Colonic mucosa (tissue), 4 donors: ENCODE measurements around the gene PSMB2. TPM values are rescaled to one million over a fixed set of nuclear protein-coding genes. Genes with fewer than 3 reads are reported as not detected.

Source experiments
- DNase-seq: peaks from one replicate; pipeline ENCODE4 v3.0.0-alpha.2; 2020
- H3K27ac ChIP-seq: fragments of 200-600 bp; one replicate; pipeline ENCODE4 v1.8.0; 2021
- H3K27me3 ChIP-seq: fragments of 200-600 bp; one replicate; pipeline ENCODE4 v1.8.0; 2021
- H3K36me3 ChIP-seq: fragments of 200-600 bp; one replicate; pipeline ENCODE4 v1.8.0; 2021
- H3K4me1 ChIP-seq: fragments of 200-600 bp; one replicate; pipeline ENCODE4 v1.8.0; 2021; ENCODE audit warnings: mild to moderate bottlenecking
- H3K4me3 ChIP-seq: fragments of 200-600 bp; one replicate; pipeline ENCODE4 v1.8.0; 2021
- H3K9ac ChIP-seq, 2 donors: one replicate each; pipeline ENCODE4 v1.7.0; 2013; ENCODE audit warnings: control low read depth in 2 of 2, low read depth in 2 of 2, low read length in 2 of 2
- H3K9me3 ChIP-seq: fragments of 200-600 bp; one replicate; pipeline ENCODE4 v1.8.0; 2021
- CTCF ChIP-seq: fragments of 200-600 bp; IDR thresholded peaks from one replicate; pipeline ENCODE4 v1.8.0; 2022; ENCODE audit warnings: antibody characterized with exemption, mild to moderate bottlenecking
- intact Hi-C: fragments of 100-400 bp; cut with DNase I; formaldehyde crosslinking; loops from one replicate; pipeline ENCODE4 v1.14.1; 2022
- total RNA-seq, 2 donors: library from RNA; stranded (reverse); fragmentation: NEBNext Ultra II Directional in 1 of 2; extraction: Animal tissue kit (Norgen Biotek cat#: 25700) in 1 of 2; gene quantifications; one replicate each; pipeline ENCODE4 v1.2.1, GENCODE V29; 2021
- donor health status: healthy.
- donor health status: DM: no; HTN: no; CAD: no.
- donor health status: DM: no; HTN: no; CAD: no.

The PSMB2 gene
- total RNA-seq, 2 donors from 2014 or later: 48.4 to 73.9 TPM

- DNase-seq: no peak
- H3K4me1 ChIP-seq: no peaks in the 10 kb centered on the region
- intact Hi-C loops: no loop called here
- H3K36me3 ChIP-seq: peaks cover 16% of the 10 kb centered on the region
- no peak overlapping the region for H3K9ac ChIP-seq
- no peak for TF ChIP-seq CTCF
- H3K27me3 ChIP-seq: no peaks in the 10 kb centered on the region
- H3K9me3 ChIP-seq: no peaks in the 10 kb centered on the region
- no peak overlapping the region for H3K27ac ChIP-seq
- no peak overlapping the region for H3K4me3 ChIP-seq
These were observed 9.9 kb downstream of the PSMB2 start for GRCh38 chr1:35631396-35631795.

- no peaks in the 10 kb centered on the region for H3K27me3 ChIP-seq
- H3K36me3 ChIP-seq: peaks cover 9% of the 10 kb centered on the region
- H3K9me3 ChIP-seq: no peaks in the 10 kb centered on the region
- H3K4me3 ChIP-seq: no peak overlapping the region
- no peak overlapping the region for H3K27ac ChIP-seq
- TF ChIP-seq CTCF: no peak
- no peak for DNase-seq
- no peaks in the 10 kb centered on the region for H3K4me1 ChIP-seq
- intact Hi-C loops: no loop called here
- no peak overlapping the region for H3K9ac ChIP-seq
These were observed 12.3 kb downstream of the PSMB2 start for GRCh38 chr1:35629051-35629450.

- DNase-seq: no peak
- Histone ChIP-seq H3K4me1 (no peaks in the 10 kb centered on the region), H3K4me3 (no peak overlapping the region), H3K9ac (no peak overlapping the region), H3K27ac (no peak overlapping the region), H3K9me3 (no peaks in the 10 kb centered on the region), H3K27me3 (no peaks in the 10 kb centered on the region), H3K36me3 (no peaks in the 10 kb centered on the region)
- intact Hi-C loops: no loop called here
- no peak for TF ChIP-seq CTCF
These were observed 17.5 kb downstream of the PSMB2 start for GRCh38 chr1:35623832-35624231.

GRCh38 chr1:35622510-35623178, 18.7 kb downstream of the PSMB2 start:
- Histone ChIP-seq H3K4me3 (no peak overlapping the region), H3K27me3 (no peaks in the 10 kb centered on the region), H3K9me3 (no peaks in the 10 kb centered on the region), H3K36me3 (no peaks in the 10 kb centered on the region), H3K4me1 (no peaks in the 10 kb centered on the region), H3K27ac (no peak overlapping the region), H3K9ac (no peak overlapping the region)
- TF ChIP-seq CTCF: no peak
- no peak for DNase-seq
- intact Hi-C loops: no loop called here

- H3K36me3 ChIP-seq: no peaks in the 10 kb centered on the region
- no peak for DNase-seq
- H3K9me3 ChIP-seq: no peaks in the 10 kb centered on the region
- no peaks in the 10 kb centered on the region for H3K4me1 ChIP-seq
- no peak overlapping the region for H3K27ac ChIP-seq
- no peaks in the 10 kb centered on the region for H3K27me3 ChIP-seq
- no peak overlapping the region for H3K4me3 ChIP-seq
- intact Hi-C loops: no loop called here
- TF ChIP-seq CTCF: no peak
- H3K9ac ChIP-seq: no peak overlapping the region
These were observed 21.8 kb downstream of the PSMB2 start for GRCh38 chr1:35619237-35620121.
